HG03060 (cell line): Measurements from ENCODE around the gene KCNH6.

Experiments used
- ATAC-seq: cut with Tn5 transposase; IDR thresholded peaks from one replicate; pipeline ENCODE4 v1.9.1; 2021; ENCODE audit warnings: low read depth, moderate number of reproducible peaks; ENCODE audit not compliant: unreplicated experiment

KCNH6 gene

DNA sequence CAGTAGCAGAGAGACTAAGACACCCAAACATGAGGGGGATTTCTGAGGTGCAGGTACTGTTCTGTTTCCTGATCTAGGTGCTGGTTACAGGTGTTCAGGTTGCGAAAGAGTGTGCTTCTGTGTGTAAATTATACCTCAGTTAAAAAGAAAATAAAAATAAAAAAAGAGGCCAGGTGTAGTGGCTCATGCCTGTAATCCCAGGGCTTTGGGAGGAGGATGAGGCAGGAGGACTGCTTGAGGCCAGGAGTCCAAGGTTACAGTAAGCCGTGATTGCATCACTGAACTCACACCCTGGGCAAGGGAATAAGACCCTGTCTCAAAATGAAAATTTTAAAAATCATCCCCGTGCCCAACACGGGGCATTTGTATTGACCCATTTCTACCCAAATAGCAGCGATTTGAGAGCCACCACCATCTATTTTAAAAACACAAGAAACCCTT lies 23.9 kb downstream of the KCNH6 start:
- no peak for ATAC-seq

DNA sequence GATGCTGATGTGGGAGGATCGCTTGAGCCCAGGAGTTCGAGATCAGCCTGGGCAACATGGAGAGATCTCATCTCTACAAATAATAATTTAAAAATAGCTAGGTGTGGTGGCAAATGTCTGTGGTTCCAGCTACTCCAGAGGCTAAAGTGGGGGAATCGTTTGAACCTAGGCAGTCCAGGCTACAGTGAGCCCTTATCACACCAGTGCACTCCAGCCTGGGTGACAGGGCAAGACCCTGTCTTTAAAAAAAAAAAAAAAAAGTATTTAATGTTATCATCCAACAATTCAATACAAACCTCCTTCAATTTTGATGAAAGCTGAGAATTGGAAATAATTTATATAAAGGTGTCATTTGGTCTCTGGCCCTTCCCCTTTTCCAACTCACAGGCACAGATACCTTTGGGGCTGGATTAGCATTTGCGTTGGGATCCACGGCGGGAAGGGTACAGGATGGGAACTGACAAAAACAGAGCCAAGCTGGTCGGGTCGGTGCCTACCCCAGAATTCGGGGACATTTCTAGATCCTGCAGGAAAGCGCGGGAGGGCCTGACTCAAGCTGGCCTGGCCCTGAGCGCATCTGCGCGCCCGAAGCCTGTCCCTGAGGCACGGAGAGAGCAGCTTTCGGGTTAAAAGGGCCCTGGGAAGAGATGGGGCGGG lies 26.3 kb downstream of the KCNH6 start:
- no peak for ATAC-seq

DNA sequence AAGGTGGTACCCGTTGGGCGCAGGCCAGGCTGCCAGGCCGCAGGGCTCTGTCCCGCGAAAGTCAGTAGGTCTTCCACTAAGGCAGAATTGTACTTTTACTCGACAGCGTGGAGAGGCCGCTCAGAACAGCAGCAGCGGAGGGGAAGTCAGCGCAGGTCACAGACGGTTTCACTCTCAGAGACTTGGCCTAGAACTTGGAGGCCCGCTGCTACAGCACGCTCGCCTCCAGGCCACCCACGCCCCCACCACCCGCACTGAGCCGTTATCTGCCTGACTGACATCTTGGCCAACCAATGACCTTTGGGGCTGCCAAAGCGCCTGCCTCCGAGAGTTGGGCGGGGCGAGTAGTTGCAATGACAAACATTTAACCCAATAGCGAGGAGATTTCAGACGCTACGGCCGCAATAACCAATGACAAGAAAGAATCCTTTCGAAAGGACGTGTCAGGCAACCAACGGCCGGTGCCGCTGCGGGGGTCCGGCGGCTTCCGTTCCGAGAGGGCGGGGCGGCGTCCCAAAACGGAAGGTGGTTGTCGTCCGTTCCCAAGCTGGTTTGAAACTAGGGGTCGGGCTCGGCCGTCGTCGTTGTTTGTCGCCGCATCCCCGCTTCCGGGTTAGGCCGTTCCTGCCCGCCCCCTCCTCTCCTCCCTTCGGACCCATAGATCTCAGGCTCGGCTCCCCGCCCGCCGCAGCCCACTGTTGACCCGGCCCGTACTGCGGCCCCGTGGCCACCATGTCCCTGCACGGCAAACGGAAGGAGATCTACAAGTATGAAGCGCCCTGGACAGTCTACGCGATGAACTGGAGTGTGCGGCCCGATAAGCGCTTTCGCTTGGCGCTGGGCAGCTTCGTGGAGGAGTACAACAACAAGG lies 27.0 kb downstream of the KCNH6 start, which contains the start of gene DCAF7:
Gene DCAF7 (plus strand): TSS at position 532 of the 871 bp plus-strand sequence. CDS start 201 bp downstream, at position 733.
- ATAC-seq, result peak; percentile 85

DNA sequence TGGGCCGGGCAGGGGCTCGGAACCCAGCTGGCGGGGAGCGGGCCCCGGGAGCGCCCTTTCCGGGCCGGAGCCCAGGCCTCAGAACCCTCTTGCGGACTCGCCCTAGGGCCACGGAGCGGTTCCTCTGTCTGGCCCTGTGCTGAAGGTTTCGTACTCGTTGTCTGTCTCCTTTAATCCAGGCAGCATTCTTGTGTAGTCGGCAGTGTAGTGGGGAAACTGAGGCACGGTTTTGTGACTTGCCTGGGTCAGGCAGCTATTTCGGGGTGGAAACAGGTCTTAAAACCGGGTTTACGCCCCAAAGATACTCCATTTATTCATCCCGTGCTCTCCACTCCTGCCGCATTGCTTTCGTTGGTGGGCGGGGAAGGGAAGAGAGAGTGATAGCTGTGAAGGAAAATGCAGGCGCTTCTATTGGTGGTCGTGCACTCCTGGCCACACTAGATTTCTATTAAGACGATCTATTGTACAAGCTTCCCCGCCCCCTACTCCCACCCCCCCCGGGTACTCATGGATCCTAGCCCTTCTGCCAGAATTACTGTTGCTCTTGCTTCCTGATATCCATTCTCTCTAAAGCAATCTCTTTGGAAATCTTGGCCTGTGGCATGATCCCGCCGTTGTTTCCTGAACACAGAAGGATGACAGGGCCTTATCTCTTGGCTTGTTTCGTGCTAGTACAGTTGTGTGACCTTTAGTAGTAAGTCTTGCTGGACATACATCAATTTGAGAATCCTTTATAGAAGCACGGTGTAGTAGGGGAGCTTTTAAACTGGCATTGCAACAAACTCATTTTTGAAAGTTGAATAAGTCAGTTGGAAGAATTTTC lies 27.9 kb downstream of the KCNH6 start:
- ATAC-seq, result no peak

DNA sequence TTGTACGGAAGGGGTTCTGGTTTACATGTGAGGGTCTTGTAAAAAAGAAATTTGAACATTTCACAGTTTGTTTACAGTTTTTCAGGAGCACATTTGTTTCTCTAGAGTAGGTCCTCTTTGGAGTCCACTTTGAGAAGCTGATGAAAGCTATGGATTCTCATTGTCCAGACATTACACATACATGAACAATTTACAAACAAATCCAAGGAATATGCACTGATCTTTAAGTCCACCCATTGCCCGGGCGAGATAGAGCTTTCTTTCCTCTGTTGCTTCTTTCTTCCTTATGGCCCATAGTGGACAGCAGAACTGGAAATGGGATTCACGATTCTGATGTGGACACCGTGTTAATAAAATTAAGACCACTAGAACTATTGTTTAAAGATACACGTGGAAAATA lies 29.1 kb downstream of the KCNH6 start:
- ATAC-seq, result no peak

DNA sequence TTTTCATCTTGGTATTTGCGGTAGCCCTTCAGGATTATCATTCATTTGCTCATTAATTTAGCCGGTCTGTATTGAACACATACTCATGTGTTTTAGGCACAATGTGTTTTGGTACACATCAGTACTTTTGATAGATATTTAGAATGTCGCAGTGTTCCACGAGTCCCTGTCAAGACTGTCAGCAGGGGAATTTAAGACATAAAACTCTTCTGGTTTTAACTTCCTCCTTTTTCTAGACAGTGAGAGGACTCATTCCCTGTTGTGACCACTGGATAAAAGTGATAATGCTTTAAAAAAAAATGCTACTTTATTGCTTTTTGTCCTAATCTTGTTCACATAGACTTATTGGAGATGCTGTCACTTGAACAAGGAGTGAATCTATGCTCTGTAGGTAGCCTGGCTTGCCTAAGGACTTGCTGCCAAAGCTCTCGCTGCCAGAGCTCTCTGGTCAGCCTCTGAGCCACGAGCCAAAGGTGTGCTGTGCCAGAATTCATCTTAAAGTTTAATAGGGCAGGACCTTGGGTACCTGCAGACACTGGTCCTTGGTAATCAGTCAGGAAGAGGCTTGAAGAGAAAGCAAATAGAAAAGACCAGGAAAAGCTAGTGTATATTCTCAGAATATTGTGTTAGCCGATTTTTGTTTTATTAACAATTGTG lies 32.5 kb downstream of the KCNH6 start:
- no peak for ATAC-seq

DNA sequence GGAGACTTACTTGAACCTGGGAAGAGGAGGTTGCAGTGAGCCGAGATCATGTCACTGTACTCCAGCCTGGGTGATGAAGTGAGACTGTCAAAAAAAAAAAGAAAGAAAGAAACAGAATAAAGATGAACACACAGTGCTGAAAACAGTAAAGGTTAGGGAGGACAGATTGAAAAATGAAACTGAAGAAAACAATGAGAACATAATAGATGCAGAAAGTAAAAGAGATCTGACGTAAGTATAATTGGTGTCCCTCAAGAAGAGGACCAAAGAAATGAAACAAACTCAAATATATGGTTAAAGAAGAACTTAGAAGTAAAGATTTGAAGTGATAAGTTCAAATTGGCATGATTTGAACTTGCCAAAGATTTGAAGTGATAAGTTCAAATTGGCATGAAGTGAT lies 34.3 kb downstream of the KCNH6 start:
- ATAC-seq, result no peak

DNA sequence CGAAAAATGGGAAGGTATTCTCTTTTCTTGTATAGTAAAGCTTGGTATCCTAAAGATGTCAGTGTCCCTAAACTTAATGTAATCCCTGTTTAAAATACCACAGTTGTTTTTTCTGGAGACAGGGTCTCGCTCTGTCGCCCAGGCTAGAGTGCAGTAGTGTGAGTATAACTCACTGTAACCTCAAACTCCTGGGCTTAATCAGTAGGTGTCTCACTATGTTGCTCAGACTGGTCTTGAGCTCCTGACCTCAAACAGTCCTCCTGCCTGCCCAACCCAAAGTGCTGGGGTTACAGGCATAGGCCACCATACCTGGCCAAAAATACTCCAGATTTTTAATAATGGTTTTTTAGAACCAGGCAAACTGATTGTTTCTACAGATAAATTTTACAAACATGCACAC lies 35.3 kb downstream of the KCNH6 start:
- no peak for ATAC-seq

DNA sequence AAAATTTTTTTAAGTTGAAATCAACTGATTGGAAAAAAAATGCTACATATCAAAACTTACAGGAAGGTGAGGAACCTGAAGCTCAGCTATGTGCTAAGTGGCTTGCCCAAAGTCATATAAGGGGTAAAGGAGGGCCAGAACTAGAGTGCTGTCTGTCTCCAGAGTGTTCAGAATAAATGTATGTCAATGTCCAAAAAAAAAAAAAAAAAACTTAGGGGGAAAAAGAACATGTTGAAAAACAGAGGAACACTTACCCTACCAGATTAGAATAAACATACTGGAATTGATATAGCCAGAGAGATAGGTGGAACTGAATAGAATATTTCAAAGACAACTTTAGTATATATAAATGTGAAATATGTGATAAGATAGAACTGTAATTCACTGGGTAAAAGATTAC lies 38.7 kb downstream of the KCNH6 start:
- ATAC-seq, result no peak

DNA sequence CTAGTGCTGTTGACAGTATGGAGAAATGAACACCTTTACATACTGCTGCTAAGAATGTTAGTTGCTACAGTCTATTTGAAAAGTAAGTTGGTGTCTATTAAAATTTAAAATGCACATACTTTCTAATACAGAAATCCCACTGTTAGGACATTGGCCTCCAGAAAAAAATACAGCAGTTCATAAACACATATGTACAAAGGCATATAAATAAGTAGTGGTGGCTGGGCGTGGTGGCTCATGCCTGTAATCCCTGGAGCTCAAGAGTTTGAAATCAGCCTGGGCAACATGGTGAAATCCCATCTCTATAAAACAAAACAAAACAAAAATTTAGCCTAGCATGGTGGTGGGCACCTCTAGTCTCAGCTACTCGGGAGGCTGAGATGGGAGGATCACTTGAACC lies 40.2 kb downstream of the KCNH6 start:
- no peak for ATAC-seq

DNA sequence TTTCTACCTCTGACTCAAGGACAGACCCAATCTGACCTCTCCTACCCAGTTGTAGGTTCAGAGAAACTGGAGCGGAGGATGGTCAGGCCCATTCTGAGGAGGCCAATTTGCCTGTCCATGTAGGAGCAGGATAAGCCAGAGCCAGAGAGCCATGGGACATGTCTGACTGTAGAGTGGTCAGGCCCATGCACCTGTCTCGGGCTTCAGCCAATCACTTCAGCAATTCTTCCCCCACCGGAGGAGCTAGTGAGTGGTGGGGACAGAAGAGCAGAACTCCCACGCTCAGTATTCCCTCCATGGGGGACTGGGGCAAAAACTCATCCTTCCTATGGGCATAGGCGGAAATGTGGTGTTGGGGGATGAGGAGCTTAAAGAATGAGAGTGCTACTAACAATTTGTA lies 41.4 kb downstream of the KCNH6 start:
- no peak for ATAC-seq

DNA sequence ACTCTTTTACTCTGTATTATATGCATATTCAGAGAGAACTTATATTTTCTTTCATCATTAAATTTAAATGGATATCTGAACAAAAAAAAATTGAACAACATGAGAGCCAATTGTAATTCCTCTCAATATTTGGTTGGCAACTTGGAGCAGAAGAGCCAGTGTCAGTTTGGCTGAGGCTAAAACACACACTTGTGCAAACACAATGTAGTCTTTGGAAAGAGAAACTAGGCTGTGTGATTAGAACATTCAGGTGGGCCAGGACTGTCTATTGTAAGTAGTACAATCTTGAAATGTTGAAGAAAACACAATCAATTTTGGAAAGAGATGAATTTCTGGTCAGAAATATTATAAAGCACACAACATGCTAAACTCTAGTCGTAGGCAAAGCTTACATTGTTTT lies 44.1 kb downstream of the KCNH6 start:
- ATAC-seq, result no peak

DNA sequence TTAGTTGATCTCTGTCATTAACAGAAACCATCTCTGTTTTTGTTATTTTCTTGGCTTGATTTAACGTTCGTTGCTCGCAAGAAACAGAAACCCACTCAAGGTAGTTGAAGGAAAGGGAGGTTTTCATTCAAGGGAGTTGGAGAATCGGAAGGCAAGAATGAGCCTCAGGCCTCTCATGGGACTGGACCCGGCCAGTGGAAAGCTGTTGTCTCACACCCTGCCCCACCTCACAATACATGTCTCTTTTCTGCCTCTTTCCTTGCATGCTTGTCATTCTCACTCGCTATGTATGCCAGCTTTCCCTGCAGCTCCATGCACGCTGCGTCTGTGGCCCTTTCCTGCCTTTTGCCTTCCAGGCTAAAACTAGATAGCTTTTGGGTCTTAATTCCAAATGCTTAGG lies 45.4 kb downstream of the KCNH6 start:
- ATAC-seq, result no peak

DNA sequence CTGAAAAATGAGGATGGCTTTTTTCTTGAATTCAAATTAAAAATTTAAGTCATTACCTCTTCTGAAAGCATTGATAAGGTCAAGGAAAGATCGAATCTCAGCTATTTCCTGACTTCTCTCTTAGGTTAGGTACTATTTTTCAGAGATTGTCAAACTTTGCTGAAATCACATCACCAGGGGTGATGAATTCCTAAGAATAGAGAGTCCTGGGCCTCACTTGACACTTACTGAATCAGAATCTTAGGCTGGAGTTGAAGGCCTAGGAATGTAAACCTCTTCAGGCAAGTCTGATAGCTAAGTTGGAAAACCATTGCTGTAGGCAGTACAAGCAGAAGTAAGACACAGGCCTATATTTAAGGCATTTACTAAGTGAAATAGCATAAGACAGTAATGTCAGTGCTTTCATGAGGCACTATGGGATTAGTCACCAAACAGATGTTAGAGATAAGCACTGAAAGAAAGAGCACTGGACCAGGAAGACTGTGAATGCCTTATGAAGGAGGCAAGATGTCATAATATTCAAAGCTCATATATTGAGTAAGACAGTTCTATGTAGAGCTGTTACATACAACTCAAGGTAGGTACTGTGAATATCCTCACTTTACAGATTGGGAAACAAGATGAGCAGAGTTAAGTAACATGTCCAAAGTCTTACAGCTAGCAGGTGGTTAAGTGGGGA lies 48.6 kb downstream of the KCNH6 start:
- no peak for ATAC-seq

DNA sequence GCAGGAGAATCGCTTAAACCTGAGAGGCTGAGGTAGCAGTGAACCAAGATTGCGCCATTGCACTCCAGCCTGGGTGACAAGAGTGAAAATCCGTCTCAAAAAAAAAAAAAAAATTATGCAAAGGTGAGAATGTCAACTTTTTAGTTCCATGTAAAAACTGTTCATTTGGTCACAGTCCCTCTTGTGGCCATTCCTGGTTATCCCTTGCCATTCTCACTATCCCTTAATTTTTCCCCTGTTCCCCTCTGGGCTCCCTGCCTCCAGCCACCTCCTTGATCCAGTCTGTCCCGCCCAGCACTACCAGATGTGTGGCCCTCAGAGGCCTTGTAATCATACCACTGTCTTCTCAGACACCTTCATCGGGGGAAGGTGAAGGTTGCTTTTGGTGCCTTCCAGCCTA lies 50.5 kb downstream of the KCNH6 start:
- ATAC-seq, result no peak

DNA sequence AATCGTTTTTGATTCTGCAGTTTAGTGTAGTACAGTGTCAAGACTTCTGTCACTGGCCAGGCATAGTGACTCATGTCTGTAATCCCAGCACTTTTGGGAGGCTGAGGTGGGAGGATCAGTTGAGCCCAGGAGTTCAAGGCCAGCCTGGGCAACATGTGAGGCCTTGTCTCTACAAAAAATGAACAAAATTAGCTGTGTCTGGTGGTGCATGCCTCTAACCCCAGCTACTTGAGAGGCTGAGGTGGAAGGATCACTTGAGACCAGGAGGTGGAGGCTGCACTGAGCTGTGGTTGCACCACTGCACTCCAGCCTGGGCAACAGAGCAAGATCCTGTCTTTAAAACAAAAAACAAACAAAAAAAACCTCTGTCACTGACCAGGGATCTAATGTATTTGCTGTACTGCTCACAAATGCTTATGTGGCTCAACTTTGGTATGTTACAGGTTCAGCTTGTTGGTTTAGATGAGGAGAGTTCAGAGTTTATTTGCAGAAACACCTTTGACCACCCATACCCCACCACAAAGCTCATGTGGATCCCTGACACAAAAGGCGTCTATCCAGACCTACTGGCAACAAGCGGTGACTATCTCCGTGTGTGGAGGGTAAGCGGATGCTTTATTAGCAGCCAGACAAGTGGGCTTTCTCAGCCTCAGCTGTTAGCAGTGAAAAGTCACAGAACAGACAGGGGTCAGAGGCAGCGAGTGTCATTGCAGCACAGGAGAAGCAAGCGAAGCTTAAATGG lies 55.0 kb downstream of the KCNH6 start:
- no peak for ATAC-seq

DNA sequence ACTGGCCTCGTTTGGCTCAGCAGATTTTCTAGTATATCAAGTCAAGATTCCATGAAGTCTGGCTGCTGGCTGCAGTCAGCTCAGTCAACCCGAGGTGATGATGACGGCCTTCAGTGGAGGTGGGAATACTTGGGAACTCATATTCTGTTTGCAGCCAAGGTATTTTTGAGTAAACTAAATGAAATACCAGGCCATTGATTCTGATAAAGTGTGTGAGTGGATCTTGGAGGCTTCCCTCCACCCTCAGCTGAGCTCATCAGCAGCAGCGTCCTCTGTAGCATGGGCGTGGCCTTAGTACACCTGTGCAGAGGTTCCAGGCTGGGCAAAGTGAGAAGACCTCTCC lies 55.6 kb downstream of the KCNH6 start:
- ATAC-seq, result no peak

DNA sequence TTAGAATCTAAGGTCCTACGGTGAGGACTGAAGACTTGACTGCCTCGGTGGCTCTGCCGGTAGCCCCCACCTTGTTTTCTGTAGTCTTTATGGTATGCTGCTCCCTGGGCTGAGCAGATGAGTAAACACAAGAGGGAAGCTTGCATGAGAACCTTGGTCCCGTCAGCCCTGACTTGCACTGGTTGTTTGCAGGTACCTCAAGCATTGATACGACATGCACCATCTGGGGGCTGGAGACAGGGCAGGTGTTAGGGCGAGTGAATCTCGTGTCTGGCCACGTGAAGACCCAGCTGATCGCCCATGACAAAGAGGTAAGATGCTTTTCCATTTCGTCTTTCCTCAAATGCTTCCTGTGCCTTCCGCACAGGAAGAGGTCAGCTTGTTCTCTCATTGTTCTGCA lies 56.5 kb downstream of the KCNH6 start:
- ATAC-seq, result no peak

DNA sequence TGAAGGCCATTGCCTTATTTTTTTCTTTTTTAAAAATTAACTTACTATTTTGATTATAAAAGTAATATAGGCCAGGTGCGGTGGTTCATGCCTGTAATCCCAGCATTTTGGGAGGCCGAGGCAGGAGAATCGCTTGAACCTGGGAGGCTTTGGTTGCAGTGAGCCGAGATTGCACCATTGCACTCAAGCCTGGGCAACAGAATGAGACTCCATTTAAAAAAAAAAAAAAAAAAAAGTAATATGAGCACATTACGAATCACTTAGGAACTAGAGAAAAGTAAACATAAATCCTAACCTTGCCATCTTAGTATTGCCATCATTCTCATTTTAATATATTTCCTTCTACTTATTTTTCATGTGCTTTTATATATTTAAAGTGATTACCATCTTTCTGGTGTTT lies 64.6 kb downstream of the KCNH6 start:
- no peak for ATAC-seq
